DMS114 treated with DMSO at 0.1 percent for 48 hours (cell line): ENCODE measurements around the gene MACROD2.
"Not testable (repeated sequence)": the region's sequence is repeated elsewhere in the genome, so short reads cannot be mapped to it uniquely, and the experiment has no call there.

Experiments used
- DNase-seq: peaks from one replicate; lab custom pipeline; 2025; ENCODE audit not compliant: unreplicated experiment; lab: John Stamatoyannopoulos, UW

The MACROD2 gene

GRCh38 chr20:15807271-15807670 lies 1812.0 kb downstream of the MACROD2 start:
- DNase-seq = no peak

GRCh38 chr20:15807771-15808170 lies 1812.5 kb downstream of the MACROD2 start:
- not testable (repeated sequence) for DNase-seq

- DNase-seq = no peak
These were observed 1816.6 kb downstream of the MACROD2 start for GRCh38 chr20:15811951-15812350.

GRCh38 chr20:15812696-15813095 lies 1817.4 kb downstream of the MACROD2 start:
- no peak for DNase-seq

- DNase-seq = no peak
These were observed 1819.0 kb downstream of the MACROD2 start for GRCh38 chr20:15814360-15814759.

- DNase-seq = no peak
These were observed 1819.6 kb downstream of the MACROD2 start for GRCh38 chr20:15814911-15815310.

- DNase-seq = no peak
These were observed 1822.0 kb downstream of the MACROD2 start for GRCh38 chr20:15817351-15817750.

GRCh38 chr20:15818651-15819071 lies 1823.3 kb downstream of the MACROD2 start:
- DNase-seq = no peak

- DNase-seq = no peak
These were observed 1828.4 kb downstream of the MACROD2 start for GRCh38 chr20:15823718-15824117.

- DNase-seq = no peak
These were observed 1832.3 kb downstream of the MACROD2 start for GRCh38 chr20:15827628-15828027.

- DNase-seq = no peak
These were observed 1835.9 kb downstream of the MACROD2 start for GRCh38 chr20:15831201-15831600.

GRCh38 chr20:15832512-15832911 lies 1837.2 kb downstream of the MACROD2 start:
- no peak for DNase-seq

- DNase-seq = no peak
These were observed 1839.5 kb downstream of the MACROD2 start for GRCh38 chr20:15834857-15835256.

- no peak for DNase-seq
These were observed 1840.5 kb downstream of the MACROD2 start for GRCh38 chr20:15835811-15836210.

- DNase-seq = no peak
These were observed 1841.3 kb downstream of the MACROD2 start for GRCh38 chr20:15836634-15837033.

- no peak for DNase-seq
These were observed 1842.2 kb downstream of the MACROD2 start for GRCh38 chr20:15837563-15837962.

GRCh38 chr20:15838466-15838865 lies 1843.2 kb downstream of the MACROD2 start:
- no peak for DNase-seq

GRCh38 chr20:15840636-15841301 lies 1845.5 kb downstream of the MACROD2 start:
- no peak for DNase-seq

- DNase-seq = no peak
These were observed 1847.6 kb downstream of the MACROD2 start for GRCh38 chr20:15842872-15843271.

GRCh38 chr20:15843777-15844176 lies 1848.5 kb downstream of the MACROD2 start:
- DNase-seq = no peak

- DNase-seq = no peak
These were observed 1852.0 kb downstream of the MACROD2 start for GRCh38 chr20:15847196-15847784.

- no peak for DNase-seq
These were observed 1852.8 kb downstream of the MACROD2 start for GRCh38 chr20:15848126-15848525.
